NT2/D1 (cell line): ENCODE data around the gene C8A.

ENCODE experiments used
- DNase-seq: peaks from one replicate; pipeline ENCODE4 v3.0.0-alpha.2; 2011; ENCODE audit warnings: low read depth, low spot score
- H3K27me3 ChIP-seq: 2 replicates; pipeline ENCODE4 v1.6.0; 2011; ENCODE audit warnings: mild to moderate bottlenecking; ENCODE audit not compliant: insufficient read length, insufficient read depth
- H3K36me3 ChIP-seq: 2 replicates; pipeline ENCODE4 v1.6.1; 2011; ENCODE audit warnings: mild to moderate bottlenecking, low read length, mixed read lengths; ENCODE audit not compliant: insufficient read depth, insufficient read length
- H3K4me1 ChIP-seq: 2 replicates; pipeline ENCODE4 v1.5.1; 2011; ENCODE audit not compliant: insufficient read depth, insufficient read length
- H3K4me3 ChIP-seq: 2 replicates; pipeline ENCODE4 v1.5.1; 2011; ENCODE audit warnings: low read depth; ENCODE audit not compliant: insufficient read length
- H3K9ac ChIP-seq: 2 replicates; pipeline ENCODE4 v1.6.0; 2011; ENCODE audit warnings: low read depth; ENCODE audit not compliant: insufficient read length
- H3K9me3 ChIP-seq: 2 replicates; pipeline ENCODE4 v1.5.1; 2011; ENCODE audit warnings: mild to moderate bottlenecking, low read length; ENCODE audit not compliant: insufficient read depth
- SUZ12 ChIP-seq: IDR thresholded peaks from 2 replicates; pipeline ENCODE4 v1.6.1; 2011; ENCODE audit not compliant: insufficient read length, insufficient read depth; ENCODE audit errors: extremely low read depth
- YY1 ChIP-seq: IDR thresholded peaks from 2 replicates; pipeline ENCODE4 v1.6.1; 2011; ENCODE audit not compliant: insufficient read length, insufficient read depth
- ZNF274 ChIP-seq: IDR thresholded peaks from 2 replicates; pipeline ENCODE4 v1.6.1; 2011; ENCODE audit warnings: mild to moderate bottlenecking, low read depth, low read length

C8A gene

DNA sequence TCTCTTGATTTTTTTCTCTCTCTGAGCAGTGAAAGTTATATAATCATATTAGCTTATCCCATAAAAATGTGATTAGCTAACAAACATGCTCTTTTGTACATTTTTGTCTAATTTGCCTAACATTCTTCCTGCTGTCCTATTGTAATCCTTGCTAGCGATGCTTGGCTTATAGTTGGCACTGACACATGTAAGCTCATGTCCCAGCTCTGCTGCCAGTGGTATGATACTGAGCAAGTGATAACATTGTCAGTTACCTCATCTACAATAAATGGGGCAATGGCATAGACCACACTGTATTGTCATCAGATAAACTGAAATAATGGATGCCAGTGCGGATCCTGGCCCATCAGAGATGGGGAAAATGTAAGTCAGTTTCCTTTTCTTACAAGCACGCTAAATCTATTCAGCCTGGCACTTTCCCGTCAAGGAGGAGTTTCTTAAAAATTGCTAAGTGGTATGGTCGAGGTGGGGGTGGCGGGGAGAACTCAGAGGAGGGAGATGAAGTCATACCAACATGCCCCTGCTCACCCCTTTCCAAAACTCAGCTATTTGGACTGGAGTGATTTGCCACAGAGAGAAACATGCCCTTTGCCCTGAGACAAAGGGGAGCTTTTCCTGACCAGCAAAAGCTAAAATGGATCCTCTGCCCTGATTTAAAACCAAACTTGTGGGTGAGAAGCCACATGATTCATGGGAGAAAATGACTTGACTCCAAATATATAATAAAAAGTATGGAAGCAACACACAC, 36.7 kb upstream of the C8A start:
- Histone ChIP-seq H3K9me3 (peaks cover 14% of the 10 kb centered on the region), H3K4me3 (no peak overlapping the region), H3K4me1 (peaks cover 4% of the 10 kb centered on the region), H3K9ac (no peak overlapping the region), H3K36me3 (no peaks in the 10 kb centered on the region), H3K27me3 (no peaks in the 10 kb centered on the region)
- no peak for DNase-seq
- TF ChIP-seq YY1 (no peak), SUZ12 (no peak), ZNF274 (no peak)

DNA sequence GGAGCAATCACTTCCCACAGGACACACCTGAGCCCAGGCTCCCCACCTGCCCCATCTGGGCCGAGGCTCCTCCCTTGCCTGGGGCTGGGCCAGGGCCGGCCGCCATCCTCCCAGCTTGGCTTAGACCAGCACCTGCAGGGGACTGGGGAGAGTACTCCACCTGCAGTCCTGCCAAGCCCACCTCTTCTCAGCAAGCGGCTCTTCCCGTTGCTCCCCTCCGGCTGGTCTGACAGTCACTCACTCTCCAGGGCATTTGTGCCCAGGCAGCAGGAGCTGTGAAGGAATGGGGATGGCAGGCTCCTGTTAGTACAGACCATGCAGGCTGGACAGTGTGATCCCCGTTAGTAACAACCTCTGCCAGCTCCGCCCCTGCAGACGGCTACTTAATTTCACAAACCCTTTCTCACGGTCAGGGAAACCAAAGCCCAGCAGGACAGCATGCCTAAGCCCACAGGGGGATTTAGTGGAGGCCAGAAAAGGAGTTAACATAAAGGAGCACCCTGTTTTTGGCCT, 35.2 kb upstream of the C8A start, which contains the start of gene FYB2:
Gene FYB2, minus strand, starts transcription at position 18 of the 513 bp plus-strand sequence. CDS start 114 bp downstream, outside the sequence.
- Histone ChIP-seq H3K4me1 (peaks cover 4% of the 10 kb centered on the region), H3K27me3 (no peaks in the 10 kb centered on the region), H3K9me3 (peaks cover 7% of the 10 kb centered on the region), H3K4me3 (no peak within 1 kb of the TSS), H3K9ac (peak within 1 kb of the TSS; percentile 8), H3K36me3 (no peaks in the 10 kb centered on the region)
- no peak for TF ChIP-seq ZNF274
- TF ChIP-seq YY1: no peak
- no peak for TF ChIP-seq SUZ12
- no peak for DNase-seq

DNA sequence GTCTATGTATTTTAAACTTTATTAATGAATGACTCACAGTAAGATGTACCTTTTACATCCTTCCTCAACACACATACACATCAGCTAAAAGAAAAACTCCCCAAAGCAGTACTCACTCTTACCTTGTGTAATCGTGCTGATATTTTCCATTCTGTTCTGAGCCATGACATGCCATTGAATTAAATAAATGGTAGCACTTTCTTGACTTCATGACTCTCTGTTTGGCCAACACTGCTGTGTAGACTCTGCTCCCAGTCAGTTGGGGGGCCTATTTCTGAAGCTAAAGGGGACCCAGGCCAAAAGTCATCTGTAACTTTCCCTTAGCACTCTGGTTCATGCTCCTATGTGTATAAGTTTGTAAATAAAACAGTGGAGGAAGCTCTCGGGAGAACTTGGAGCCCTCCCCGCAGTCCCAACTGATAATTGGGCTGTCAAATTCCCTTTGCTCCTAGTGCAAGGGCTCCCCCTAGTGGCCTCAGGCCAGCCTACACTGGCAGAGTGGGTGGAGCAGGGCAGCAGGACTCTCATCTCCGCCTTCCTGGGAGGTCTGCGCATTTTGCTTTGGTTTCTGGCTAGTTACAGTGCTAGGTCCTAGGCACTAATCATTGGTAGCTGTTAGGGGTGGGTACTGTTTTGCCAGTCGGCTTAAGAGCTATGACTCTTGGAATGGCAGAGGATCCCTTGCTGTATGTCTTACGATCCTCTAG, 33.7 kb upstream of the C8A start:
- H3K4me1 ChIP-seq: peaks cover 4% of the 10 kb centered on the region
- H3K36me3 ChIP-seq: no peaks in the 10 kb centered on the region
- no peak for TF ChIP-seq SUZ12
- no peak for TF ChIP-seq ZNF274
- TF ChIP-seq YY1: no peak
- no peaks in the 10 kb centered on the region for H3K9me3 ChIP-seq
- H3K9ac ChIP-seq: no peak overlapping the region
- DNase-seq: peak; percentile 89
- H3K27me3 ChIP-seq: no peaks in the 10 kb centered on the region
- no peak overlapping the region for H3K4me3 ChIP-seq

DNA sequence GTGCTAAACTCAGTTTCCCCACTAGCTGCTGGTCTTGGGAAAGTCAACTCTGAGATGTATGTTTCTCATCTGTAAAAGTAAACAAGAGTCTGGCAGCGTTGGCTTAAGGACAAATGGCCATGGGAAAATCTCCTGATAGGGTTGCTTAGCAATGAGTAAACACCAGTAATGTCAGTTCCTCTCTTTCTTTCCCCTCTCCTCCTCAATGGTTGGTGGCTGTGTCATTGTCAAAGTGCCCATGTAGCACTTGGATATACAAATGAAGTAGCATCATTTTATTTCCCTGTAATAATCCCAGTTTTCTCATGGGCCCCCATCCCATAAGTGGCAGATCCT, 33.2 kb upstream of the C8A start:
- no peak overlapping the region for H3K9ac ChIP-seq
- no peaks in the 10 kb centered on the region for H3K27me3 ChIP-seq
- no peaks in the 10 kb centered on the region for H3K9me3 ChIP-seq
- no peak for TF ChIP-seq ZNF274
- TF ChIP-seq YY1: no peak
- TF ChIP-seq SUZ12: no peak
- no peak overlapping the region for H3K4me3 ChIP-seq
- no peak for DNase-seq
- no peaks in the 10 kb centered on the region for H3K36me3 ChIP-seq
- peaks cover 4% of the 10 kb centered on the region for H3K4me1 ChIP-seq

DNA sequence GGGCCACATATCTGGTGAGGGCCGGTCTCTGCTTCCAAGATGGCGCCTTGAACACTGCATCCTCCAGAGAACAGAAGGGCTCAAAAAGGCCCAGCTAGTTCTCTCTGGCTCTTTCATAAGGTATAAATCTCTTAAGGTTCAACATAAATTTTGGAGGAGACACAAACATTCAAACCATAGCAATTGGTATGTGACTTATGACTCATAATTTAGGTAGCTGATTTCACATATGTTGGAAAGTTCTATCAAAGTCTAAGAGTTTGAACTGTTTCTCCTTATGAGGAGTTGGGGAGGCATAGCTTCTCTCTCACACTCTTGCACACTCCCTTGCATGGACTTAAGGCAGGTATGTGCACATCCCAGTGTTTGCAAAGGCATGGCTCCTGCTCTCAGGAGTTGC, 30.3 kb upstream of the C8A start:
- Histone ChIP-seq H3K36me3 (no peaks in the 10 kb centered on the region), H3K9ac (no peak overlapping the region), H3K27me3 (no peaks in the 10 kb centered on the region), H3K4me3 (no peak overlapping the region), H3K4me1 (peaks cover 4% of the 10 kb centered on the region), H3K9me3 (no peaks in the 10 kb centered on the region)
- DNase-seq: no peak
- TF ChIP-seq ZNF274: no peak
- TF ChIP-seq SUZ12: no peak
- no peak for TF ChIP-seq YY1

DNA sequence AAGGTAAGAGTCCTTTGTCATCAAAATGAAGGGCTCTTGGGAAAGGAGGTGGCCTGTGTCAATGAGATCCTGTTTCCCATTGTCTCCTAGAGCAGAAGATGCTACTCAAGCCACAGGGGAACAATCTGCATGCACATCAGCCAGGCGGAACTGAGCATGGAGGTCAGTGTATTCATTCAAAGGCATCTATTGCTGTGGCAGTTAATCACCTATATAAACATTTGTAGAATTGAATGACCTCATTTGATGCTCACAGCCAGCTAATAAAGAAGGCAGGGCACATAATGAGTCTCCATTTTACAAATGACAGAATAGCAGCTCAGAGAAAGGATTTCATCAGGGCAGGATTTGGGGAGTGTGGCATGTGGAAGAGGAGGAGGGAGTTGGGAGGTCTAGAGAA, 29.7 kb upstream of the C8A start:
- Histone ChIP-seq H3K4me3 (no peak overlapping the region), H3K27me3 (no peaks in the 10 kb centered on the region), H3K4me1 (no peaks in the 10 kb centered on the region), H3K36me3 (no peaks in the 10 kb centered on the region), H3K9me3 (no peaks in the 10 kb centered on the region), H3K9ac (no peak overlapping the region)
- no peak for DNase-seq
- TF ChIP-seq SUZ12 (no peak), ZNF274 (no peak), YY1 (no peak)

DNA sequence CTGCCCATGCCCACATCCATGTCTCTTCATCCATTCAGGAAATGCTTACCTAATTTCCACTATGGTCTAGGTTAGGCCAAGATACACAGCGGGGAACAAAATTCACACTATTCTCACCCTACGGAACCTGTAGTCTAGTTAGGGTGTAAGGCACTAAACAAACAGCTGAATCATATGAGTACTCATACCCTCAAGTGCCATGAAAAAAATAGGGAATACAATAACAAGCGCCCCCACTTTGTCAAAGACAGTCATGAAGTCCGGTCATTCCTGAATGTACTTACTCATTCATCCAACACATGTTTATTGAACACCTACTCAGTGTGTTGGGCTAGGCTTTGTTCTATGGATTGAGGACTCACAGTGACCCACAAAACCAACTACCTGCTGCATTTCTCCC, 29.2 kb upstream of the C8A start:
- Histone ChIP-seq H3K4me1 (no peaks in the 10 kb centered on the region), H3K9me3 (no peaks in the 10 kb centered on the region), H3K4me3 (no peak overlapping the region), H3K27me3 (no peaks in the 10 kb centered on the region), H3K9ac (no peak overlapping the region), H3K36me3 (no peaks in the 10 kb centered on the region)
- no peak for TF ChIP-seq SUZ12
- no peak for TF ChIP-seq ZNF274
- TF ChIP-seq YY1: no peak
- no peak for DNase-seq

DNA sequence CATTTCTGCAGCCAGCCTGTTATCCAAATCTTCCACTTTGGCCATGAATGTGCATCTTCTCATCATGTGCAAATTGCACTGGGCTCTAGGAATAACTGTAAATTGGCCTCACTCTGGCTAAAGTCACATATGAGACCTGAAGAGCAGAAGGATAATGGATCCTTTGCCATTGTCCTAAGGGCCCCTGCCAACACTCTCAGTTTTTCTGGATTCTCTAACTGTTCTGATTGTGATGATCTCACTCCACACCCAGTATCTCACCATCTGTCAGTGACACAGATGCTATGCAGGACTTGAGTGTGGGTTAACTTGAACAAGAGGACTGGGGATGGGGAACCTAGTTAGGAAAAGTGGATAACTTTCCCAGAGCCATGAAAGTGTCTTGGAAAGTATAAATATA, 26.9 kb upstream of the C8A start:
- Histone ChIP-seq H3K9ac (no peak overlapping the region), H3K4me1 (no peaks in the 10 kb centered on the region), H3K4me3 (no peak overlapping the region), H3K9me3 (no peaks in the 10 kb centered on the region), H3K36me3 (no peaks in the 10 kb centered on the region), H3K27me3 (no peaks in the 10 kb centered on the region)
- no peak for DNase-seq
- TF ChIP-seq ZNF274: no peak
- TF ChIP-seq YY1: no peak
- TF ChIP-seq SUZ12: no peak
